A549 (cell line): ENCODE results near the gene CEP83. TPM values are rescaled to one million over a fixed set of nuclear protein-coding genes. Genes with fewer than 3 reads are reported as not detected.

Experiments
- ATAC-seq, 2 experiments: fragments of 200-7000 bp in 1 of 2; fragments of >200 bp in 1 of 2; cut with Nextera tagmentation in 1 of 2; cut with Tn5 transposase in 1 of 2; 3 replicates each; pipeline versions ENCODE4 v1.8.0 to v1.9.1; 2018 to 2020; ENCODE audit warnings: mild to moderate bottlenecking in 1 of 2, moderate library complexity in 1 of 2
- CTCF ChIA-PET: fragments of 300-600 bp; sonication (Branson Sonifier 250); formaldehyde crosslinking; extraction: SDS; loops from one replicate; lab custom pipeline; 2021; ENCODE audit warnings: antibody characterized with exemption, inconsistent platforms; lab: Yijun Ruan, JAX
- POLR2A ChIA-PET: fragments of 350-600 bp; formaldehyde crosslinking; extraction: SDS; loops from one replicate; lab custom pipeline; 2021; ENCODE audit warnings: antibody characterized with exemption, inconsistent platforms; lab: Yijun Ruan, JAX
- DNase-seq, 2 experiments: peaks; one replicate each; pipeline versions ENCODE4 v3.0.0 to v3.0.0-alpha.2; 2011 to 2016; ENCODE audit warnings: low read depth in 1 of 2, low spot score in 1 of 2
- FAIRE-seq: peaks from 2 replicates; lab custom pipeline; 2011; peaks lifted over from hg19 to GRCh38; lab: Jason Lieb, UNC
- H3K27ac ChIP-seq, 2 experiments: fragments of >200 bp; sonication (Bioruptor Twin); formaldehyde crosslinking; 3 replicates each; pipeline ENCODE4 v1.5.1; 2016 to 2017
- H3K4me1 ChIP-seq: fragments of >200 bp; sonication (Bioruptor Twin); formaldehyde crosslinking; 3 replicates; pipeline ENCODE4 v1.6.1; 2016
- H3K4me2 ChIP-seq: fragments of >200 bp; sonication (Bioruptor Twin); formaldehyde crosslinking; 3 replicates; pipeline ENCODE4 v1.6.1; 2016
- H3K4me3 ChIP-seq: fragments of >200 bp; sonication (Bioruptor Twin); formaldehyde crosslinking; 3 replicates; pipeline ENCODE4 v1.5.1; 2016
- H3K9me3 ChIP-seq: fragments of >200 bp; sonication (Bioruptor Twin); formaldehyde crosslinking; 3 replicates; pipeline ENCODE4 v1.6.1; 2016
- ATOH8 ChIP-seq: fragments of 250-450 bp; sonication (Bioruptor Pico); IDR thresholded peaks from 2 replicates; pipeline ENCODE4 v1.5.0; 2020; ENCODE audit warnings: low read depth, mild to moderate bottlenecking, moderate library complexity
- BCL3 ChIP-seq: fragments of >200 bp; sonication (Bioruptor Twin); formaldehyde crosslinking; IDR thresholded peaks from 3 replicates; pipeline ENCODE4 v1.6.1; 2016
- BHLHE40 ChIP-seq: IDR thresholded peaks from 2 replicates; pipeline ENCODE4 v1.6.1; 2012; ENCODE audit warnings: low read depth, low read length, inconsistent platforms
- CEBPB ChIP-seq, 2 experiments: fragments of >200 bp in 1 of 2; sonication (Bioruptor Twin) in 1 of 2; formaldehyde crosslinking in 1 of 2; IDR thresholded peaks; 2 replicates each; pipeline ENCODE4 v1.6.1; 2012 to 2016
- EHF ChIP-seq: fragments of 250-450 bp; sonication (Bioruptor Pico); IDR thresholded peaks from 2 replicates; pipeline ENCODE4 v1.5.0; 2020; ENCODE audit warnings: mild to moderate bottlenecking
- FOSL2 ChIP-seq, 2 experiments: fragments of 450-650 bp in 1 of 2; fragments of >200 bp in 1 of 2; sonication (Bioruptor Twin) in 1 of 2; formaldehyde crosslinking; IDR thresholded peaks; 2 replicates each; pipeline versions ENCODE4 v1.5.0 to v1.6.1; 2016 to 2020; ENCODE audit warnings: mild to moderate bottlenecking in 1 of 2, moderate library complexity in 1 of 2
- HOXA7 ChIP-seq: fragments of 250-450 bp; sonication (Bioruptor Pico); IDR thresholded peaks from 2 replicates; pipeline ENCODE4 v1.5.0; 2020; ENCODE audit warnings: mild to moderate bottlenecking, moderate library complexity
- HOXB13 ChIP-seq: fragments of 250-450 bp; sonication (Bioruptor Pico); IDR thresholded peaks from 2 replicates; pipeline ENCODE4 v1.5.0; 2020; ENCODE audit warnings: low read depth, mild to moderate bottlenecking, moderate library complexity
- JUN ChIP-seq, 2 experiments: fragments of >200 bp; sonication (Bioruptor Twin); formaldehyde crosslinking; IDR thresholded peaks; 2 replicates in 1 of 2; 3 replicates in 1 of 2; pipeline ENCODE4 v1.6.1; 2016 to 2017
- JUNB ChIP-seq: fragments of >200 bp; sonication (Bioruptor Twin); formaldehyde crosslinking; IDR thresholded peaks from 2 replicates; pipeline ENCODE4 v1.6.1; 2016
- KDM1A ChIP-seq: fragments of 200-600 bp; sonication (generic); IDR thresholded peaks from 2 replicates; pipeline ENCODE4 v1.6.1; 2016; ENCODE audit warnings: low read depth, mild to moderate bottlenecking
- MAFK ChIP-seq: fragments of 450-650 bp; IDR thresholded peaks from 2 replicates; pipeline ENCODE4 v1.6.1; 2014; ENCODE audit not compliant: partially characterized antibody
- MAX ChIP-seq: IDR thresholded peaks from 2 replicates; pipeline ENCODE4 v1.6.1; 2012
- RAD21 ChIP-seq, 2 experiments: fragments of >200 bp in 1 of 2; sonication (Bioruptor Twin) in 1 of 2; formaldehyde crosslinking in 1 of 2; IDR thresholded peaks in 1 of 2; conservative IDR thresholded peaks in 1 of 2; 2 replicates in 1 of 2; 3 replicates in 1 of 2; pipeline ENCODE4 v1.6.1; 2012 to 2018; ENCODE audit warnings: inconsistent platforms in 1 of 2
- RFX5 ChIP-seq: fragments of 450-650 bp; IDR thresholded peaks from 2 replicates; pipeline ENCODE4 v1.7.1; 2014; ENCODE audit warnings: antibody characterized with exemption, mild to moderate bottlenecking, moderate library complexity
- RNF2 ChIP-seq: fragments of 200-600 bp; sonication (generic); IDR thresholded peaks from 2 replicates; pipeline ENCODE4 v1.6.1; 2016; ENCODE audit warnings: low read depth, mild to moderate bottlenecking, antibody characterized with exemption, moderate library complexity, borderline replicate concordance
- SREBF2 ChIP-seq: fragments of 450-650 bp; IDR thresholded peaks from 2 replicates; pipeline ENCODE4 v1.6.1; 2014; ENCODE audit warnings: mild to moderate bottlenecking, moderate library complexity
- TFCP2L1 ChIP-seq: fragments of 250-450 bp; sonication (Bioruptor Pico); IDR thresholded peaks from 2 replicates; pipeline ENCODE4 v1.5.0; 2021; ENCODE audit warnings: mild to moderate bottlenecking
- TP53 ChIP-seq: fragments of 250-450 bp; sonication (Bioruptor Pico); IDR thresholded peaks from 2 replicates; pipeline ENCODE4 v1.5.0; 2021; ENCODE audit warnings: mild to moderate bottlenecking, moderate library complexity
- ZC3H11A ChIP-seq: fragments of 450-650 bp; IDR thresholded peaks from 2 replicates; pipeline ENCODE4 v1.6.1; 2014; ENCODE audit warnings: antibody characterized with exemption, mild to moderate bottlenecking
- ZSCAN20 ChIP-seq: fragments of 250-450 bp; sonication (Bioruptor Pico); IDR thresholded peaks from 2 replicates; pipeline ENCODE4 v1.8.0; 2022; ENCODE audit warnings: mild to moderate bottlenecking, moderate library complexity
- WGBS: methylation state at CpG from one replicate; pipeline ENCODE4 v1.1.6; 2017; ENCODE audit errors: missing lambda C conversion rate; 5-methylcytosine and 5-hydroxymethylcytosine counted together
- polyA plus RNA-seq, 4 experiments: library from polyadenylated mRNA; depleted of rRNA in 3 of 4; stranded (reverse); fragments of >200 nt; fragmentation: RNase III in 1 of 4; extraction: RNeasy Plus Mini Kit Qiagen cat#74134 plus additional on column Dnase treatment in 1 of 4; gene quantifications; 2 replicates in 3 of 4; 3 replicates in 1 of 4; pipeline ENCODE4 v1.2.3, GENCODE V29; 2011 to 2017

CEP83 gene
- polyA plus RNA-seq, 2 of the 4 experiments (the other 2 are of a cell fraction), result 8.5 to 21.4 TPM

GRCh38 chr12:94304012-94304411 is 155.7 kb downstream of the CEP83 start:
- DNase-seq (no peak), FAIRE-seq (no peak), ATAC-seq (no peak)
- Histone ChIP-seq H3K27ac (no peak overlapping the region), H3K9me3 (no peaks in the 10 kb centered on the region), H3K4me3 (no peak overlapping the region), H3K4me1 (0 out of 3 replicates have a peak, but pooled peaks cover 4% of the 10 kb centered on the region), H3K4me2 (no peak overlapping the region)
- POLR2A ChIA-PET, result no interaction called here
- TF ChIP-seq RAD21 (conservative IDR thresholded peaks at IDR 0.05 in 1 of 2, IDR thresholded peaks at IDR 0.05 in 1 of 2) (no peak), ATOH8 (CRISPR knock-in tag) (no peak), RNF2 (no peak), HOXB13 (CRISPR knock-in tag) (no peak), FOSL2 (IDR thresholded peaks at IDR 0.05) (no peak), FOSL2 (CRISPR knock-in tag; IDR thresholded peaks at IDR 0.05) (no peak), HOXA7 (CRISPR knock-in tag) (no peak)
- WGBS, result 92% methylated on average over 1 of the region's 1 CpG
- CTCF ChIA-PET, result interaction anchor here (1.4 kb wide), 1 partner anchor 12 kb away, joined by 3 read pairs; no protein-coding TSS in a partner anchor

GRCh38 chr12:94299846-94300245 is 159.8 kb downstream of the CEP83 start:
- CTCF ChIA-PET, result interaction anchor here (1.0 kb wide), 1 partner anchor 10 kb away, joined by 3 read pairs; no protein-coding TSS in a partner anchor
- H3K9me3 ChIP-seq, result no peaks in the 10 kb centered on the region
- no peak for TF ChIP-seq FOSL2 (IDR thresholded peaks at IDR 0.05)
- no peak for TF ChIP-seq FOSL2 (CRISPR knock-in tag; IDR thresholded peaks at IDR 0.05)
- TF ChIP-seq ZC3H11A, result no peak
- TF ChIP-seq ZSCAN20 (CRISPR knock-in tag), result no peak
- TF ChIP-seq JUNB, result no peak
- no peak for TF ChIP-seq KDM1A
- TF ChIP-seq BCL3, result no peak
- no peak for TF ChIP-seq TFCP2L1 (CRISPR knock-in tag)
- TF ChIP-seq RAD21 (conservative IDR thresholded peaks at IDR 0.05 in 1 of 2, IDR thresholded peaks at IDR 0.05 in 1 of 2), result no peak
- no peak for TF ChIP-seq MAFK
- TF ChIP-seq MAX, result no peak
- TF ChIP-seq CEBPB (IDR thresholded peaks at IDR 0.05), result no peak
- no peak for TF ChIP-seq SREBF2
- TF ChIP-seq EHF, result no peak
- no peak for TF ChIP-seq JUN (IDR thresholded peaks at IDR 0.05)
- TF ChIP-seq TP53 (CRISPR knock-in tag), result no peak
- no peak for TF ChIP-seq RFX5
- TF ChIP-seq ATOH8 (CRISPR knock-in tag), result no peak
- TF ChIP-seq BHLHE40, result no peak
- TF ChIP-seq, all 56 proteins: peak for 0
- Histone ChIP-seq H3K27ac (no peak overlapping the region), H3K4me3 (no peak overlapping the region), H3K4me2 (no peak overlapping the region), H3K4me1 (no peaks in the 10 kb centered on the region)
- 60% methylated on average over 1 of the region's 1 CpG for WGBS
- FAIRE-seq (no peak), ATAC-seq (no peak), DNase-seq (no peak)
- POLR2A ChIA-PET, result no interaction called here
